Lower lobe of right lung (tissue), 2 donors: ENCODE results near the gene TMEM256. TPM values are rescaled to one million over a fixed set of nuclear protein-coding genes. Genes with fewer than 3 reads are reported as not detected.
A peak's percentile ranks its signal among the peaks of the same experiment; 100 is the strongest.

Experiments used
- ATAC-seq, 2 donors: fragments of 200-7000 bp; cut with Tn5 transposase; one replicate each; pipeline ENCODE4 v1.9.1; 2020 to 2022; ENCODE audit warnings: mild to moderate bottlenecking in 2 of 2, moderate library complexity in 2 of 2
- DNase-seq: peaks from one replicate; pipeline ENCODE4 v3.0.0-alpha.2; 2020
- H3K27ac ChIP-seq: fragments of 200-600 bp; one replicate; pipeline ENCODE4 v1.8.0; 2022
- H3K27me3 ChIP-seq: fragments of 200-600 bp; one replicate; pipeline ENCODE4 v1.8.0; 2022; ENCODE audit warnings: low read depth
- H3K36me3 ChIP-seq: fragments of 200-600 bp; one replicate; pipeline ENCODE4 v1.8.0; 2022; ENCODE audit warnings: mild to moderate bottlenecking
- H3K4me1 ChIP-seq: fragments of 200-600 bp; one replicate; pipeline ENCODE4 v1.8.0; 2022
- H3K4me3 ChIP-seq: fragments of 200-600 bp; one replicate; pipeline ENCODE4 v1.8.0; 2022; ENCODE audit warnings: mild to moderate bottlenecking
- H3K9me3 ChIP-seq: fragments of 200-600 bp; one replicate; pipeline ENCODE4 v1.8.0; 2022
- intact Hi-C: fragments of 100-400 bp; cut with DNase I; formaldehyde crosslinking; loops from one replicate; pipeline ENCODE4 v1.11.0; 2022
- long read RNA-seq: library from polyadenylated mRNA; unstranded; transcript quantifications from one replicate; pipeline ENCODE4 v2.0.0, GENCODE V29; 2021
- total RNA-seq: library from RNA; stranded (reverse); fragmentation: NEBNext Ultra II Directional; extraction: Animal tissue kit (Norgen Biotek cat#: 25700); gene quantifications from one replicate; pipeline ENCODE4 v1.2.1, GENCODE V29; 2021
- TF ChIP-seq, protein P1 (sequence below): fragments of 200-600 bp; IDR thresholded peaks from one replicate; pipeline ENCODE4 v1.8.0; 2022; ENCODE audit warnings: antibody characterized with exemption, mild to moderate bottlenecking
- donor health status: DM: no; HTN: yes; CAD: no; lungs with severe emphysema.

Gene TMEM256
- total RNA-seq: 51.2 TPM
- long read RNA-seq, transcript TMEM256-201 (4 exons, 486 nt): major isoform, 21 of 24 reads
- long read RNA-seq, partial matches to known transcripts: 0 of 24 reads
- long read RNA-seq, other reads (novel, unspliced or antisense): 3 of 24 reads

DNA sequence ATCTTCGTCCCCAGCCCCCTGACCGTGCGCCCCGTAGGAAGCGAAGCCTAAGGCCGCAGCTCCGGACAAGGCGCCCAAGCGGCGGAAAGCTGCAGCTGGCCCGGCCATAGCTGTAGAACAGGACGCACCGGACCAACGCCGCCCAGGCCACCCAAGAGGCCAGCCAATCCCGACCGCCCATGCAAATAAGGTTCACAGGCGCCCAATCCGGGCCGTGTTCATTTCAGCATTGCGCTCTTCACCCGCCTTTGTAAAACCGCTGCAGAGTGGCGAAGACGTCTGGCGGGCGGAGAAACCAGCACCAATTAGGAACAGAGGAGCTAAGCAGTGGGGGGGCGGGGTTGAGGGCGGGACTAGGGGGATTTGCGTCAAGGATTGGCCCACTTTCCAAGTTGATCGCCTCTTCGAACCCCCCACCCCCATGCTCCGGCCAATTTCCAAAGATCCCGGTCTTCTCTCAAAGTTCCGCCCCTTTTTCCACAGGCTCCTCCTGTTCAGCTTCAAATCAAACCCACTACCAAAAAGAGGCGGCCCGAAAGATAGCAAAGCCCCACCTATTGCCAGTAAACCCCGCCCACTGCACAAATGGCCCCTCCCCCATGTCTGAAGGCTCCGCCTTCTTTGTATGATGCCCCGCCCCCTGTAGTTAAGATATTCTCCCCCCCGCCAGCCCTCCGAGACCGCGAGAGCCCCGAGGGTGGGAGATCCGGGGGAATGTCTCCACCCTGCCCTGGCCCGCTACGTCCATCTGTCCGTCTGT lies at the start of gene TMEM256:
TMEM256 (minus strand) TSS at position 121 of the 760 bp plus-strand sequence; CDS start at position 108, 13 bp downstream.
- H3K27me3 ChIP-seq: no peaks in the 10 kb centered on the region
- no peaks in the 10 kb centered on the region for H3K36me3 ChIP-seq
- no peaks in the 10 kb centered on the region for H3K9me3 ChIP-seq
- intact Hi-C loops: no loop called here
- DNase-seq: peak; percentile 98
- H3K27ac ChIP-seq: peak within 1 kb of the TSS; percentile 85
- H3K4me1 ChIP-seq: peaks cover 20% of the 10 kb centered on the region
- TF ChIP-seq, protein P1, sequence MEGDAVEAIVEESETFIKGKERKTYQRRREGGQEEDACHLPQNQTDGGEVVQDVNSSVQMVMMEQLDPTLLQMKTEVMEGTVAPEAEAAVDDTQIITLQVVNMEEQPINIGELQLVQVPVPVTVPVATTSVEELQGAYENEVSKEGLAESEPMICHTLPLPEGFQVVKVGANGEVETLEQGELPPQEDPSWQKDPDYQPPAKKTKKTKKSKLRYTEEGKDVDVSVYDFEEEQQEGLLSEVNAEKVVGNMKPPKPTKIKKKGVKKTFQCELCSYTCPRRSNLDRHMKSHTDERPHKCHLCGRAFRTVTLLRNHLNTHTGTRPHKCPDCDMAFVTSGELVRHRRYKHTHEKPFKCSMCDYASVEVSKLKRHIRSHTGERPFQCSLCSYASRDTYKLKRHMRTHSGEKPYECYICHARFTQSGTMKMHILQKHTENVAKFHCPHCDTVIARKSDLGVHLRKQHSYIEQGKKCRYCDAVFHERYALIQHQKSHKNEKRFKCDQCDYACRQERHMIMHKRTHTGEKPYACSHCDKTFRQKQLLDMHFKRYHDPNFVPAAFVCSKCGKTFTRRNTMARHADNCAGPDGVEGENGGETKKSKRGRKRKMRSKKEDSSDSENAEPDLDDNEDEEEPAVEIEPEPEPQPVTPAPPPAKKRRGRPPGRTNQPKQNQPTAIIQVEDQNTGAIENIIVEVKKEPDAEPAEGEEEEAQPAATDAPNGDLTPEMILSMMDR: no peak
- peak; percentile 96 for ATAC-seq
- peak within 1 kb of the TSS; percentile 77 for H3K4me3 ChIP-seq

DNA sequence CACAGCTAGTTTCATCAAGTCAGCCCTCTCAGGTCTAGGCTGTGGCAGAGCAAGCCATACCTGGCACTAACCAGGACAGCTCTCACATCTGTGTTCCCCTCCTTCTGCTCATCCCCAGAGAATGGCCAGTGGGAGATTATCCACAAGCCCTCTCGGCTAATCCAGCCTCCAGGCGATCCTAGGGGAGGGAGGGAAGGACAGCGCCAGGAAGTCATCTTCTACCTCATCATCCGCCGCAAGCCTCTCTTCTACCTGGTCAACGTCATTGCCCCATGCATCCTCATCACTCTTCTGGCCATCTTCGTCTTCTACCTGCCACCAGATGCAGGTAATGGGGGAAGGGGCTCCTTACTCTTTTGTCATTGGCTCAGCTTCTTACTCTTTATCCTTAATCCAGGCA lies 44.6 kb upstream of the TMEM256 start:
- DNase-seq (no peak), ATAC-seq (no peak)
- intact Hi-C loops: no loop called here
- Histone ChIP-seq H3K36me3 (no peaks in the 10 kb centered on the region), H3K4me1 (peaks cover 21% of the 10 kb centered on the region), H3K27me3 (peaks cover 39% of the 10 kb centered on the region), H3K4me3 (no peak overlapping the region), H3K9me3 (no peaks in the 10 kb centered on the region), H3K27ac (no peak overlapping the region)
- TF ChIP-seq, protein P1: no peak

DNA sequence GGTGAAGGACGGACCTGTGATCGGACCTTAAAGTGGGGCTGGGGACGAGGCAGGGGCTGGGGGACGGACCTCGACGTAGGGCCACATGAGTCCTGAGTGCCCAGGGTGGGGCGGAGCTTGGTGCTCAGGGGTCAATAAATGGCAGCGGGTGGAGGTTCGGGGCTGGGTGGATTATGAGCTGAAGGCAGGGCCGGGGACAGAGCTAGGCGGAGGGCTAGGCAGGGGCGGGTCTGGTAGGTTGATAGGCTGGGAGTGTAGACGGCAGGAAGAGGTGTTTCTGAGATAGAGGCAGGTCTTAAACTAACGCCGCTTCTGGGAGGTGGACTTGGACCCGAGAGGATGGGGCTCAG lies 41.7 kb upstream of the TMEM256 start:
- Histone ChIP-seq H3K4me3 (peak overlapping the region; percentile 50), H3K27ac (no peak overlapping the region), H3K36me3 (no peaks in the 10 kb centered on the region), H3K4me1 (peaks cover 24% of the 10 kb centered on the region), H3K27me3 (peaks cover 48% of the 10 kb centered on the region), H3K9me3 (no peaks in the 10 kb centered on the region)
- DNase-seq (no peak), ATAC-seq (peak; percentile 63)
- intact Hi-C loops: no loop called here
- TF ChIP-seq, protein P1: no peak

DNA sequence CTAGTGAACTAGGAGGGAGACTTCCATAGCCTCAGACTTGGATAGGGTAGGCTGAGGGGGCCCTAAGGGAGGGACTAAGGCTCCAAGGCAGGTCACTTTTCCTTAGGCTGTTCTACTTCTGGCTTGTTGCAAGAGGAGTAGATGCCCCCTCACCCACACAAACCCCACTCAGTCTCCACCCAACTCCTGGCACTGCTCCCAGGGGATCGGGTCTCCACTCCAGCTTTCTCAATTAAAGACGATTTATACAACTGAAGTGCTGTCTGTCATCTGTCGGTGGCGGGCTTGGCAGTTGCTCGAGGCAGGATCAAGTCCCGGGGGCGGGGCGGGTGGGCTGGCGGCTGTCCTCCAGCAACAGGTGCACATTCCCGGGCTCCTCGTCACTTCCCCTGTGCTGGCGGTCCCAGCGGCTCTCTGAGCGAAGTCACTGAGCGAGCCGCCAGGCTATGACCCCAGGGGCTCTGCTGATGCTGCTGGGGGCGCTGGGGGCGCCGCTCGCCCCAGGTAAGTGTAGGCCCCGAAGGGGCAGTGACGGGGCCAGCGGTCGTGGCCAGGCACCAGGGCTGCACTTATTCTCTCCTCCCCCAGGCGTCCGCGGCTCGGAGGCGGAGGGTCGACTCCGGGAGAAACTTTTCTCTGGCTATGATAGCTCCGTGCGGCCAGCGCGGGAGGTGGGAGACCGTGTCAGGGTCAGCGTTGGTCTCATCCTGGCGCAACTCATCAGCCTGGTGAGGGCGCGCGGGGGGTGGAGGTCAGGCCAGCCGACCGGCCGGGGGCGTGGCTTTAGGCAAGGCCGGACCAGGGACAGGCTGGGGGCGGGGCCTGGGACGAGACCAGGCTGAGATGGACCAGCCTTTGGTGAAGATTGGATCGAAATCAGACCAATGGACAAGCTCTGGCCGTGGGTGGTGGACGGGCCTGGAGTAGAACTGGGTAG lies 41.1 kb upstream of the TMEM256 start, which contains the start of gene CHRNB1:
CHRNB1 (plus strand) TSS at position 380 of the 937 bp plus-strand sequence; CDS start at position 447, 67 bp downstream.
- DNase-seq (peak; percentile 89), ATAC-seq (peak; percentile 91 to 95)
- H3K9me3 ChIP-seq: no peaks in the 10 kb centered on the region
- TF ChIP-seq, protein P1: peak; percentile 18
- H3K27me3 ChIP-seq: peaks cover 55% of the 10 kb centered on the region
- no peak within 1 kb of the TSS for H3K27ac ChIP-seq
- H3K36me3 ChIP-seq: no peaks in the 10 kb centered on the region
- intact Hi-C loops: no loop called here
- H3K4me3 ChIP-seq: peak within 1 kb of the TSS; percentile 50
- peaks cover 31% of the 10 kb centered on the region for H3K4me1 ChIP-seq
